ENCODE measurements around the gene DISC1. TPM values are rescaled to one million over a fixed set of nuclear protein-coding genes. Genes with fewer than 3 reads are reported as not detected.

The DISC1 gene
- polyA plus RNA-seq, 3 donors, result 5.5 to 14.7 (median 5.8) TPM

DNA sequence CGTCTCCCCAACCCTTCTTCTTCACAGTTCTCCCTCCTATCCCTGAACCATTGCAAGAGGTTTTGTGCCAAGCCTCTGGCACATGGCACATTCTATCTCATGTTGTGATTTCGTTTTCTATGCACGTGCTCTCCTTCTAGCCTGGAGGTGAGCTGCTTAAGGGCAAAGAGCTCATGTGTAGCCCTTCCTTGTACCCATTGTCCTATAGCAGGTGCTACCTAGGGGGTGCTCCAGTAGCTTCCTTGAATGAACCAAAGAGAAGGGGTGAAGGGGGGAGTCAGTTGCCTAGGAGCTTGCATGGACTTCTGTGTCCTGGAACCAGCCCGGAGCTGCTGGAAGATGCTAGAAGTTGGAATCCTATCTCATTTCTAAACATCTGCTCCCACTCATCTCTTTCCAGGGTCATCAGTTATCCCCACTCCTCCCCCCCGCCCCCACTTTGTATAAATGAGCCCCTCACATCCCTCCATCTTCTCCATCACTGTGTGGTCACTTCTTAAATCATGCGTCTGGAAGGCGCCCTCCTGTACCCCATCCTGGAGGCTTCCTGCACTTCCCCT is 535 bp upstream of the DISC1 start:
- Mint-ChIP-seq H3K27me3 (ENCODE audit: low read depth in 3 of 3) (peaks cover 0 to 8% (median 0%) of the 10 kb centered on the region in 3 donors), H3K27ac (peak overlapping the region; percentile 84 to 95 (median 93)), H3K9me3 (no peaks in the 10 kb centered on the region), H3K4me1 (peaks cover 38% of the 10 kb centered on the region), H3K36me3 (peaks cover 9 to 14% of the 10 kb centered on the region in 2 donors), H3K4me3 (peak overlapping the region; percentile 87 to 92)
- Histone ChIP-seq H3K27ac (ENCODE audit: low read depth in 1 of 2, low read length in 2 of 2) (peak overlapping the region; percentile 87 to 89), H2AFZ (ENCODE audit: insufficient read depth, low read depth, low read length, poor library complexity, severe bottlenecking) (peak overlapping the region; percentile 4), H3K36me3 (replicated peaks in 1 of 2; ENCODE audit: control insufficient read depth in 1 of 2, insufficient read depth in 2 of 2, low read length in 2 of 2) (peaks cover 3 to 10% of the 10 kb centered on the region in 2 donors), H3K79me2 (ENCODE audit: insufficient read depth, low read length) (peaks cover 44% of the 10 kb centered on the region), H3K9me3 (replicated peaks in 1 of 2; ENCODE audit: control insufficient read depth in 1 of 2, insufficient read depth in 1 of 2, low read length in 2 of 2) (no peaks in the 10 kb centered on the region), H3K27me3 (ENCODE audit: control insufficient read depth in 2 of 2, insufficient read depth in 2 of 2, low read length in 2 of 2) (no peaks in the 10 kb centered on the region), H3K4me2 (replicated peaks; ENCODE audit: extremely low read depth, low read length, poor library complexity, severe bottlenecking) (peak overlapping the region; percentile 78), H3K9ac (ENCODE audit: insufficient read depth, low read length, poor library complexity, severe bottlenecking) (peak overlapping the region; percentile 88), H4K20me1 (ENCODE audit: insufficient read depth, low read length) (peaks cover 22% of the 10 kb centered on the region), H3K4me3 (replicated peaks in 1 of 3; ENCODE audit: low read depth in 2 of 3, low read length in 3 of 3) (peak overlapping the region in 2 of 3 experiments; percentile 89 to 94), H3K4me1 (ENCODE audit: control insufficient read depth in 1 of 2, insufficient read depth in 2 of 2, low read length in 2 of 2) (peaks cover 29 to 47% of the 10 kb centered on the region in 2 donors)
- WGBS (ENCODE audit: insufficient coverage), result 11% methylated on average over 5 of the region's 7 CpGs
- intact Hi-C loops (cut with micrococcal nuclease), result no loop called here
- TF ChIP-seq, protein P1, sequence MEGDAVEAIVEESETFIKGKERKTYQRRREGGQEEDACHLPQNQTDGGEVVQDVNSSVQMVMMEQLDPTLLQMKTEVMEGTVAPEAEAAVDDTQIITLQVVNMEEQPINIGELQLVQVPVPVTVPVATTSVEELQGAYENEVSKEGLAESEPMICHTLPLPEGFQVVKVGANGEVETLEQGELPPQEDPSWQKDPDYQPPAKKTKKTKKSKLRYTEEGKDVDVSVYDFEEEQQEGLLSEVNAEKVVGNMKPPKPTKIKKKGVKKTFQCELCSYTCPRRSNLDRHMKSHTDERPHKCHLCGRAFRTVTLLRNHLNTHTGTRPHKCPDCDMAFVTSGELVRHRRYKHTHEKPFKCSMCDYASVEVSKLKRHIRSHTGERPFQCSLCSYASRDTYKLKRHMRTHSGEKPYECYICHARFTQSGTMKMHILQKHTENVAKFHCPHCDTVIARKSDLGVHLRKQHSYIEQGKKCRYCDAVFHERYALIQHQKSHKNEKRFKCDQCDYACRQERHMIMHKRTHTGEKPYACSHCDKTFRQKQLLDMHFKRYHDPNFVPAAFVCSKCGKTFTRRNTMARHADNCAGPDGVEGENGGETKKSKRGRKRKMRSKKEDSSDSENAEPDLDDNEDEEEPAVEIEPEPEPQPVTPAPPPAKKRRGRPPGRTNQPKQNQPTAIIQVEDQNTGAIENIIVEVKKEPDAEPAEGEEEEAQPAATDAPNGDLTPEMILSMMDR (IDR thresholded peaks at IDR 0.05), result no peak
- DNase-seq, result no peak

DNA sequence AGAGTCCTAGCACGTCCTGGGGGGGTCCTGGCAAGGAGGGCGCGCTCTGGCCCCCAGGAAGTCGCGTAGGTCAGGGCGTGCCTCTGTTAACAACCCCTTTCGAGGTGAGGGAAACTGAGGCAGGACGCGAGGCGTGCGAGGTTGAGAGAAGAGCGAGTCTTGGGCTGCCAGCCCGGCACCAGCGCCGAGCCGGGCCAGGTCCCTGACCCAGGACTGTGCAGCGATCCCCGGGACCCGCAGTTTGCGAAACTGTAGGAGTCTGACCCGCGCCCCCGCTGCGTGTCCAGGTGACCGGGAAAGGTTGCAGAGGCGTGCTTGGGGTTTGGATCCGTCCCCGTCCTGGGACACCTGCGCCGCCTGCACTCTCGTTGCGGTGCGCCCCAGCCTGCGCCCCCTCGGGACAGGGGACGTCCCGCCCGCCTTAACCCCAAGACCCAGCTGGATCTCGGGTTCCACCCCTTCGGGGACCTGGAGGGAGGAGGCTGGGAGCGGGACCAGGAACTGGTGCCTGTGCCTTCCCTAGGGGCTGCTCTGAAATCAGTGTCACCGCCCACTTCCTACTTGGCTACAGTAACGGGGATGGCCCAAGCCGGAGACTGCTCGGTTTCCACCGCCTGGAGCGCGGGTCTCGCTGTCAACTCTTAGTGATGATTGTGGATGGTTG is 493 bp downstream of the DISC1 start:
- intact Hi-C loops (cut with micrococcal nuclease), result no loop called here

More for the DNA sequence above, 493 bp downstream of the DISC1 start:
- TF ChIP-seq, protein P1 (IDR thresholded peaks at IDR 0.05), result no peak
- peak overlapping the region; percentile 83 to 94 (median 89) for H3K4me3 ChIP-seq (replicated peaks in 1 of 3; ENCODE audit: low read depth in 2 of 3, low read length in 3 of 3)
- peaks cover 30% of the 10 kb centered on the region for H4K20me1 ChIP-seq (ENCODE audit: insufficient read depth, low read length)
- Mint-ChIP-seq H3K4me3 (peak overlapping the region; percentile 87 to 92), H3K27me3 (ENCODE audit: low read depth in 3 of 3) (peaks cover 0 to 8% (median 0%) of the 10 kb centered on the region in 3 donors), H3K36me3 (peaks cover 9 to 17% of the 10 kb centered on the region in 2 donors), H3K4me1 (peaks cover 39% of the 10 kb centered on the region), H3K9me3 (no peaks in the 10 kb centered on the region), H3K27ac (peak overlapping the region; percentile 76 to 94 (median 90))
- peaks cover 29 to 47% of the 10 kb centered on the region in 2 donors for H3K4me1 ChIP-seq (ENCODE audit: control insufficient read depth in 1 of 2, insufficient read depth in 2 of 2, low read length in 2 of 2)
- peak overlapping the region; percentile 88 for H3K9ac ChIP-seq (ENCODE audit: insufficient read depth, low read length, poor library complexity, severe bottlenecking)
- WGBS (ENCODE audit: insufficient coverage), result 0% methylated on average over 41 of the region's 49 CpGs
- peaks cover 55% of the 10 kb centered on the region for H3K79me2 ChIP-seq (ENCODE audit: insufficient read depth, low read length)
- H3K9me3 ChIP-seq (replicated peaks in 1 of 2; ENCODE audit: control insufficient read depth in 1 of 2, insufficient read depth in 1 of 2, low read length in 2 of 2), result no peaks in the 10 kb centered on the region
- H3K4me2 ChIP-seq (replicated peaks; ENCODE audit: extremely low read depth, low read length, poor library complexity, severe bottlenecking), result peak overlapping the region; percentile 78
- no peaks in the 10 kb centered on the region for H3K27me3 ChIP-seq (ENCODE audit: control insufficient read depth in 2 of 2, insufficient read depth in 2 of 2, low read length in 2 of 2)
- peak overlapping the region; percentile 76 for H2AFZ ChIP-seq (ENCODE audit: insufficient read depth, low read depth, low read length, poor library complexity, severe bottlenecking)
- peak overlapping the region; percentile 87 to 89 for H3K27ac ChIP-seq (ENCODE audit: low read depth in 1 of 2, low read length in 2 of 2)
- H3K36me3 ChIP-seq (replicated peaks in 1 of 2; ENCODE audit: control insufficient read depth in 1 of 2, insufficient read depth in 2 of 2, low read length in 2 of 2), result peaks cover 4 to 17% of the 10 kb centered on the region in 2 donors
- peak; percentile 61 to 65 (median 62) for DNase-seq

All from CD14-positive monocyte (primary cell).